NCI-H446 (cell line): ENCODE data around the gene SPTB.
A peak's percentile ranks its signal among the peaks of the same experiment; 100 is the strongest.

Experiments used
- DNase-seq, 2 experiments: peaks; one replicate each; lab custom pipeline; 2025; lab: John Stamatoyannopoulos, UW

SPTB gene

DNA sequence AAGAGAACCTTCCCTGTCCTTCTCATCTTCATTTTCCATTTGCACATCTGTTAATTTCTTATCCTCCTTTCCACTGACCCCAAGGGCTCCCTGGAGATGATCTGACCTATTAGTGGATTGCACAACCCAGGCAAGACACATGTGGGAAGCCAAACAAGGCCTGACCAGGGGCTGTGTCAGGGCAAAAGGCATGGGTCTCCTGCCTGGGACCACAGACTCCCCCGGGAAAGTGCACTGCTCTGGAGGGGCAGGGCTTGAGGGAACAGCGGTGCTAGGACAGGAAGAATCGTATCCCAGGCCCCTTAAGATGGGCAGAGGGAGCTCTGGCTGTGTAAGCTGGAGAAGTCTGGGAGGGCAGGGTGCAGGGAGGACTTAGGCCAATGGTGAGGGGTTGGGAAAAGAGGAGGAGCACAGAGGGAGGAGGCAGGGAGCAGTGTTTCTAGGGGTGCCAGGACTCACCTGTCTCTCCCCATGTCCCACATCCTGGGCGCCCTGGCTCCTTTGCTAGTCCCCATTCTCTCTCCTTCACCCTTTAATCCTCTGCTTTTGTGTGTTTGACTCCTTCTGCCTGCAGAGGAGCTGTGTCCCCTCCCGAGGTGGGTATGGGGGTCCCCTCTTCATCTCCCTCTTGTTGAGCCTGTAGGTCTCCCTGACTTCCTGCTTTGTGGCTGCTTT lies 150.2 kb downstream of the SPTB start:
- no peak for DNase-seq

- no peak for DNase-seq
Measured at GRCh38 chr14:64728856-64729255, 150.9 kb downstream of the SPTB start.

DNA sequence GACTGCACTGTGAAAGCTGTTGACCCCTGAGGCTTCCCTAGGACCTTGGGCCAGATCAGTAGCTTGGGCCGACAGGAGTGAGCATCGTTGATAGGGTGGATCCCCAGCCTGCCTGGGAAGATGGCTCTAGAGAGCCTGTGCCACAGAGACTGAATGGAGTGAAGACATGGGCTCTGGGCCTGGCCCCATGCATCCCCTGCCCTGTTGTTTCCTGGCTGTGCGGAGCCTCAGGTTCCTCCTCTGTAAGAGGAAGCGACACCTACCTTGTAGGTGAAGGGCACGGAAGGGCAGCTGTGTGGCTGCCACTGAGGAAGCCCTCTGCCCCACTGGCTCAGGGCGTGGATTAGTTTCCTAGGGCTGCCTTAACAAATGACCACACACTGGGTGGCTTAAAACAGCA lies 151.6 kb downstream of the SPTB start:
- no peak for DNase-seq

- DNase-seq, result no peak
Measured at GRCh38 chr14:64727551-64728071, 152.1 kb downstream of the SPTB start.

DNA sequence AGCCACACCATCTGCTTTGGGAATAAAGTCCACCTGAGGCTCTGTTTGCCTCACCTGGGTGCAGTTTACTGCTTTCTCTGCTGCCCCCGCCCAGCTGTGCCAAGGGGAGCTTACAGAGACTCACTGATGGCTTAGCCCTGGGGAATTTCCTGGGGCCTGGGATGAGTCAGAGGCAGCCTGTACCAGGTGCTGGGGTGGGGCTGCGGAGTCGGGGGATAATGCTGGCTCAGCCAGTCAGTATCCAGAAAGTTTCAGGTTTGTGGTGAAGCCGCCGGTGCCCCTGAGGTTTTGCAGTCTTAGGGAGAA lies 153.2 kb downstream of the SPTB start:
- DNase-seq, result no peak

DNA sequence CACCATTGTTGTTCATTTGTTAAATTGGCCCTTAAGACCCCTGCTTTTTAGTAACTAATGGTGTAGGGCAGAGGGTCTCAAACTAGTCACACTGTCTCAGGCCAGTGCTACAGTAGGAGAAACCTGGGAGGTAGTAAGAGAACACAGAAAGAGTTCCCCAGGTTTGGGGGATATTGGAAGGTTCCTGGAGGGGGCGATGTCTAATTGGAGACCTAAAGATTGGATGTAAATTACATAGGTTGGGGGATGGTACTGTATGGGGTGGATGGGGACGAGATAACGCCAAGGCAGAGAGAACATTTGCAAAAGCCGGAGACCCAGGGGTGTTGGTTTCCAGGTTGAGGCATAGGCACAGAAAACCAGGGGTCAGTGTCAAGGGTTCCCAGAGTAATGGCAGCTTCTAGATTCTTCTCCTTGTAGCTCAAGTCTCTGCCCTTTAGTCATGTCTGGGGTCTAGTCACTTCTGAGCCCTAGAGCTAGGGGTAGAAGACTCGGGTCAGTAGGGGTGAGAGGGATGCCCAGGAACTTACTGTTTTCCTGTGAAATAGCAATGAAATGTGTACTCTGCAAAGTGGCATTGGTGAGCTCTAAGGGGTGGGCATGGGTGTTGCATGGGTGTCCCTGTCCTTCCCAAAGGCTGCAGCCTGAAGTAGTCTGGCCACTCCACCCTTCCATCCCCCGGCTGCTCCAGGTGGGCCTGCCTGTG lies 153.7 kb downstream of the SPTB start:
- DNase-seq, result no peak

GRCh38 chr14:64725261-64725815 lies 154.4 kb downstream of the SPTB start:
- DNase-seq, result no peak

DNA sequence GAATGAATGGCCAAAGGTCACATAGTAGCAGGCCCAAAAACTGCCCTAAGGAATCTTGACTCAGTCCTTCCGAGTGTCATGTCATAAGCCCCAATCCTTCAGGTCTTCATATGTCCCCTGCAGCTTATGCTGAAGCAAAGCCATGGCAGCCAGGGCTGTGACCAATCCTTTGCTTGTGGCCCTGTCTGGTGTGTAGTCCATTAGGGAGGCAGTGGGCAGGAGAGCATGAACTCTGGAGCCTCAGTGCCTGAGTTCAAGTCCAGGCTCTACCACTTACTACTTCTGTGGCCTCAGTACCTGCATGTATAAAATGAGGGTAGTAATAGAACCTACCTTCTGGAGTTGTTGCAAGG lies 155.2 kb downstream of the SPTB start:
- DNase-seq, result no peak

- DNase-seq, result no peak
Measured at GRCh38 chr14:64723691-64724577, 155.8 kb downstream of the SPTB start.

DNA sequence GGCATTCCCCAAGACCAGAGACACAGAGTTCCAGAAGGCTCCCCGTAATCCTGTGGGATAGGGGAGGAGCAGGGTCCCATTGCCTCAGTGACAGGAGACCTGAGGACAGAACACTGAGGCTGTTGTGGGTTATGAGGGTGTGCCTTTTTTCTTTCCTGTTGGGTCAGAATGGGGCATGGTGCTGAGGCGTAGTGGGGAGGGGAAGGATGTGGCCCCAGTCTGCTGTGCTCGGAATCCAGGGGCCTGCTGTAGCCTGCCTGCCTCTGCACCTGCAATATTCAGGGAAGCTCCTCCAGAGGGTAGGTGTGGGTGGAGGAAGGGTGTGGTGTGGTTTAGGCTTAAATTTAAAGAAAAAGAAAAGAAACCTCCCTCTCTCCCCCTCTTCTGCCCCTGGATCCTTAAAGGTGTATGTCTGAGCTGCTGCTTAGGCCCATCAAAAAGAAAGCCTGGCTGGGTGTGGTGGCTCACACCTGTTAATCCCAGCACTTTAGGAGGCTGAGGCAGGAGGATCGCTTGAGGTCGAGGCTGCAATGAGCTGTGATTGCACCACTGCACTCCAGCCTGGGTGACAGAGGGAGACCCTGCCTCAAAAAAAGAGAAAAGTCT lies 156.8 kb downstream of the SPTB start:
- DNase-seq, result no peak

GRCh38 chr14:64721899-64722298 lies 157.8 kb downstream of the SPTB start:
- DNase-seq, result no peak

- DNase-seq, result no peak
Measured at GRCh38 chr14:64721391-64721791, 158.3 kb downstream of the SPTB start.

DNA sequence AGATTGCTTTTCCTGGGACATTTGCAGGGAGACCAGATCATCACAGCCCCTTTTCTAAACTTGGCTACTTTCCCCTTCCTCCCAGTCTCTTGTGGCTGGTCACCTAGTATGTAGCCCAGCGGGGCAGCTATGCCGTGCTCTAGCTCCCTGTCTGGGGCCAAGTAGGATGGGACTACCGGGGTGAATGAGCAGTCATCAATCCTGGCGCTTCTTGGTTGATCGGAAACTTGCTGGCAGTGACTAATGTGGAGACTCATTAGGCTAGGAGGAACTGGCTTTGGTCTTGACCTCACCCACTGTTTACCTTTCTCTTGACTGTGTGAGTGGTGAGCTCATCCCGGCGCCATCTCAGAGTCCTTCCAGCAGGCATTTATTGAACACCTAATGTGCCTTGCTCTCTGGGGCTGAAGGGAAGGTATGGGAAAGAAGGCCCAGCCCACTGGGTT lies 159.6 kb downstream of the SPTB start:
- DNase-seq, result peak in 1 of 2 experiments; percentile 35

GRCh38 chr14:64719601-64720000 lies 160.1 kb downstream of the SPTB start:
- no peak for DNase-seq

GRCh38 chr14:64718762-64719161 lies 160.9 kb downstream of the SPTB start:
- DNase-seq, result no peak

GRCh38 chr14:64717870-64718269 lies 161.8 kb downstream of the SPTB start:
- DNase-seq, result peak in 1 of 2 experiments; percentile 59

DNA sequence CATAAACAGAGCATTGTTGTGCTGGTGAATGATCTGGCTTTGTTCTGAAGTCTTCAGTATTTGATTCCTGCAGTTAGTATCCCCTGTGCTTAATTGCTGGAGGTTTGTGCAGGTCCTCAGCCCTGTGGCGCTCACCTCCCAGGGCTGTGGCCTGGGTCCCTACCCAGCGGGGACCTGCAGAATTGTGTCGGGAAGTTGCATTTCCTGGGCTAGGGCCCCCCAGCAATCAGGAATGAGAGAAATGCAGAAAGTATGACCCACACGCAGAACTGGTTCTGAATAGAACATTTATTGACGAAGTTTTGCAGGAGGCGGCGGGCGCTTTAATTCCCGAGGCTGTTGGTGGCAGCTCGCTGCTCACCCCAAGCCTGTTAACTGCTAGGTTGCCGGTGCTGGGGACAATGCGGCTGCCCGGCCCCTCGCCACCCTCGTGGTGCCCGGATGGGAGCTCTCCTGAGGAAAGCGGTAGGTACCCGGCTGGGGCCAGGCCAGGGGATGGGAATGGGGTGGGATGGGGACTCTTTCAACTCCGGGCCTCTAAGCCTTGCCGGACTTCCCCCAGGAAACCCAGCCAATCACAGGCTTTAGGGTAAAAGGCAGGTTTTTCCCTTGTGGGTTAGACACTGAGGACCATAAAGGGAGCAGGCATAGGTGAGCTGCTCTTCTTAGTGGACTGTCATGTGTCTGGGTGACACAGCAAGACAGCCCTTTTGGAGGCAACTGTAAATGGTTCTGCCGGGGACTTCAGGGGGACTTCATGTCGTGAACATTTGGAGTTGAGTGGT lies 163.9 kb downstream of the SPTB start:
- DNase-seq, result no peak

DNA sequence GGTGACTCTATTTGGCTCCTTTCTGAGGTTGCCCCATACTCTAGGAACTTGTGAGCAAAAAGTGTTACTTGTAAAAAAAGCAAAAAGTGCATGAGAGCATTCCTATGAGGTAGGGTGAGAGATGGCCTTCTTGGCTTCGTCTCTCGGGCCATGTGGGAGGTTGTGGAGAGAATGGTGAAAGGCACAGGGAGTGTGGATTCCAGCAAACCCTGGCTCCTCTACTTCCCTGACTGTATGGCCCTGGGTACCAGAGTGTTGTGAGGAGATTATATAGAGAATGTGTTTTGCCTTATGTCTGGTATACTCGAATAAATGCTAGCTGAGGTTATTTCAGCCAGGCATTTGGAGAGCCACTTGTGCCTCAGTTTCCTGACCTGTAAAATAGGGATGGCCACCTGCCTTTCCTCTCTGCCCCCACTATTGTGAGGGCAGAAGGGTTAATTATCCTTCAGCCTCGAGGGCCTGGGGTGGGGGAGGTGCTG lies 164.5 kb downstream of the SPTB start:
- no peak for DNase-seq

GRCh38 chr14:64714432-64715025 lies 165.2 kb downstream of the SPTB start:
- no peak for DNase-seq

DNA sequence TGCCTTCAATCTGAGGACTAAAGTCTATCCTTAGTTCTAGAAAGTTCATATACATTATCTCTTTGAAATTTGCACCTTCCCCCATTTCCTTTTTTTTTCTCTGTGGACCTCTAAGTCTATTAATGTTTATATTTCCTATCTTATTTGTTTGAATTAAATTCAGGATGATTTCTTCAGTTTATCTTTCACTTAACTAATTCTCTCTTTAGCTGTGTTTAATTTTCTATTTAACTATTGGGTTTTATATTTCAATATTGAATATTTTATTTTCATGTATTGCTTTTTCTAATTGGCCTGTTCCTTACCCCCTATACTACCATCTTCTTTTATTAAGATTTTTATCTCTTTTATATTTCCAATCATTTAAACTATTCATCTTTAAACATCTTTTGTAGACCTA lies 166.0 kb downstream of the SPTB start:
- DNase-seq, result no peak

GRCh38 chr14:64711039-64711438 lies 168.7 kb downstream of the SPTB start:
- no peak for DNase-seq
